ENCODE results near the gene CACNB2. TPM values are rescaled to one million over a fixed set of nuclear protein-coding genes. Genes with fewer than 3 reads are reported as not detected.
A peak's percentile ranks its signal among the peaks of the same experiment; 100 is the strongest.

Gene CACNB2
- total RNA-seq, result 8.4 TPM

DNA sequence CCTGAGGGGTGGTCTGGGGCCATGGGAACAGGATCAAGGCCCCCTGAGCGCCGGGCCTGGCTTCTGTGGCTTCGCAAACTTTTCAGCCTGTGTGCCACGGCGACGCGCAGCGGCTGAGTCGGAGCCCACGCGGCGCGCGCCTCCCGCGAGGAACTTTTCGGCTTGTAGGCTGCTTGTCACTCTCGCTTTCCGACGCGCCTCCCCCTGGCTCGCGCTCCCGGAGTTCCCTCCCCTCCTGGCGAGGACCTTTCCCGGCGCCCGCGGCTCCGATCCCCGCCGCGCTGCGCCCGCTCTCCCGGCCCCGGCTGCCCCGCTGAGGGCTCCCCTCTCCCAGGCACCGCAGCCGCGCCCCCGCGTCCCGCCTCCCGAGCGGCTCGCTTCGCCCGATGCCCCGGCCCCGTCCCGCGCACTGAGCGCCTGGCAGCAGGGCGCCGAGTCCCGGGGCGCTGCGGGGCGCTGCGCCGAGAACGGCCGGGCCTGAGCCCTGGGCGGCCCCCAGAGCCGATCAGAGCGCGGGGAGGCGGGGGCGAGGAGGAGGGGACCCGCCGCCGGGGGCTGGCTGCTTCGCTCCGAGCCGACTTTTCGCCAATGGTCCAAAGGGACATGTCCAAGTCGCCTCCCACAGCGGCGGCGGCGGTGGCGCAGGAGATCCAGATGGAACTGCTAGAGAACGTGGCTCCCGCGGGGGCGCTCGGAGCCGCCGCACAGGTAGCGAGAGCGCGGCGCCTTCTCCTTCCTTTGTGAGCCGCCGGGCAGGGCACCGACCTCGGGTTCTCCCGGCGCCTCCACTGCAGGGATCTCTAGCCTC is at the start of gene CACNB2:
TSS of gene CACNB2 (plus strand) at position 276 of the 808 bp plus-strand sequence.
- DNase-seq (ENCODE audit: low spot score), result peak; percentile 37

DNA sequence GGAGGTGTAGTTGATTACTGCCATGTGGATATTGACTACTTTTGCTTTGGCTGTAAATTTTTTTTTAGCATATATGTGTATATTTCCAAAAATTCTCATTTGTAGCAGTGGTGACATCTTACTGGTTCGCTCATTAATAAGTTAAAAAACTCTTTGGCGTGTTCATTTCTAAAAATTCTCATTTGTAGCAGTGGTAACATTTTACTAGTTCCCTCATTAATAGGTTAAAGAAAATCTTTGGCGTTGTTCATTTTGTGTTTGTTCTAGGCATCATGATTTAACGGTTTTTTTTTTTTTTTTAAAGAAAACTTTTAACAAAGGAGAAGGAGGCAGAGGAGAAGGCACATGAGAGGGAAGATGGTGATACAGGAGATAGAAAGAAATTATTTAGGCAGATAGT is 45.9 kb upstream of the CACNB2 start:
- no peak for DNase-seq (ENCODE audit: low spot score)

DNA sequence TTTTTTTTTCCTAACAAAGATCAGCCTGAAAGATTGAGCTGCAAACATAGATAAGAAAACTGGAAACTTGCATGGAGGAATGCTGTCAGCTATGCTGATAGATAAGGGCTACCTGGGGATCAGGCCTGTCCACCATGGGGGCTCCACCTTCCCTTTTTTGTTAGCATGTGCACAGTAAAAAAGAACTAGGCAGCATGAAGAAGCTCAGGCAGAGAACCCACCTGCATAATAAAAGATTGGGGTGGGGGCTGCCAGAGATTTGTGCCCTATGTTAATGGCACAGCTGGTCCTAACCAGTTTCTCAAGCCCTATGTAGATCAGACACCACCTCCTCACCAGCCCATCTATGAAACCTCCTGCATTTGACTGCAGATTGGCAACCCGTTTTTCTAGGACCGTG is 45.4 kb upstream of the CACNB2 start:
- DNase-seq (ENCODE audit: low spot score), result no peak

DNA sequence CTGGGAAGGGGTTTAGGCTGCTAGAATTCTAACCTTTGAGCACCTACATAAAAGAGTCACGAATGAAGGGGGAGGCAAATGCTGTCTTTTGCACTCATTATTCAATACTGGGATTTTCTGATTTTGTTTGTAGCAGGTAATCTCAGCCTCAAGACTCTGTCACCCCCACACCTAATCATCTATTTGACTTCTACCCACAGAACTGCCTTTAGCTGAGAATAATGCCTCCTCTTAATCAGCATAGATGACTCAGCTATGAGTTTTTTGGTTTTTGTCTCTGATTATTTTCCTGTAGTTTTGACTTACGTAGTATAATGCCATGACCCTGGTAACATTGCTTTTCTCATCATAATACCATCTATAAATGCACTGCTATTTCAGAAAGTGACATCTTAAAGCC is 42.7 kb upstream of the CACNB2 start:
- DNase-seq (ENCODE audit: low spot score), result no peak

DNA sequence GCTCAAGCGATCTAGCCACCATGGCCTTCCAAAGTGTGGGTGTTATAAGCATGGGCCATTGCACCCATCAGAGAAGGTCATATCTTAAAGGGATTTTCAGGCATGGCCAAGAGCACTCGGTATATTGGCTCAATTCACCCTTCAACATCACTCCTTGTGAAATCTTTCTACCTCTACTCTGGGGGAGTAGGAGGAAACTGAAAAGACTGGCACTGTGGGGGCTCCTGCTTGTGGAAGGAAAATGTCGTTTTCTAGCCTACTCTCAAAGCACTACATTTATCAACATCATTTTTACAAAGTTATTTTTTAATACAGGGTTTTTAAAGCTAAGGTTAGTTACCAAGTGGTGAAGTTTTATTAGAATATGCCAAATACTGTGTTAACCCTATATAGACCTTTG is 42.0 kb upstream of the CACNB2 start:
- no peak for DNase-seq (ENCODE audit: low spot score)

DNA sequence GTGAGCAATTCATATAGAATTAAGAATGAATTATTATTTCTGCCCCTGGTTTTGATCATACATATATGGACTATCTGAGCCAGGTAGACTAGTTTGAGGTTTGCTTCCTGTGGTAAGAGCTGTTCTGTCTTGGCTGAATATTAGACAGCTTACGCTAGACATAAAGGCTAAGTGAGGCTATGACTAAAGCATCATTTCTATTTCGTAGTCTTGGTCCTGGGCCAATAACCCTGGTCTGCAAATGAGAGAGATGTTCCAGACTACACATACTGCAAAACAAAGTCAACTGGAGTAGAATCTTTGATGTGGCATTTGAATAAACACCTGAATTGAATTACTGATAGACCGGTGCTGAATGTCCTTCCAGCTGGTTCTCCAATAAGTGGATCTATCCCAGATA is 40.8 kb upstream of the CACNB2 start:
- DNase-seq (ENCODE audit: low spot score), result no peak

DNA sequence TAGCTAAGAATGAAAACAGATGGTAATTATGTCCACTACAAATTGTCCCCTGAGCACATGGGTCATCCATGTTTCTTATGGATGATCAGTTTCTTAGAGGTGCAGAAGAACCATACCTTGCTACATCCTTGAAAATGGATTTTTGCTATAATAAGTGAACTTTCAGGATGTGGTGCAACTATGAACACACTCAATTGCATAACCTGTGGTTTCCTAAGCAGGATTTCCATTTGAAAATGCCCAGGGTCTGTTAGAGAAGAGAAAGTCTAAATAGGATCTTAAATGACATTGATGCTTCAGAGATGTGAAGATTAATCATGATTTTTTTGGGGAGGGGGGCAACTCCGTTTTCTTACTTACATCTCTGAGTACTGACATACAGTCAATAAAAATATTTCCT is 39.6 kb upstream of the CACNB2 start:
- no peak for DNase-seq (ENCODE audit: low spot score)

DNA sequence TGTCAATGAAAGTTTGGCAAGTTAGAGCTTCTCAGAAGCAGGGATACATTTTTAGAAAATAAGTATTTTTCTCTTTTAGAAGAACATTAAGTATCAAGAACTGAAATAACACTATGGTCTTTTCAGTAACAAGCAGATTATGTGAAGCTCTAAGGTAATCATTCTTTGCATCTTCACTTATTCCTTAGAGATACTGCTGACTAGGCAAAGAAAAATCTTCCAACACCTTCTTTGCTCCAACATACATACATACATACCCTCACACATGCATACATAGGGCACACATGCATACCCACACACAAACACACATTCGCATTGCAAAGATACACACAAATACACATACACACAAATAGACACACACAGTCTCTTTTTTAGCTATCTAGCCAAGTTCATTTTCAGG is 37.8 kb upstream of the CACNB2 start:
- no peak for DNase-seq (ENCODE audit: low spot score)

DNA sequence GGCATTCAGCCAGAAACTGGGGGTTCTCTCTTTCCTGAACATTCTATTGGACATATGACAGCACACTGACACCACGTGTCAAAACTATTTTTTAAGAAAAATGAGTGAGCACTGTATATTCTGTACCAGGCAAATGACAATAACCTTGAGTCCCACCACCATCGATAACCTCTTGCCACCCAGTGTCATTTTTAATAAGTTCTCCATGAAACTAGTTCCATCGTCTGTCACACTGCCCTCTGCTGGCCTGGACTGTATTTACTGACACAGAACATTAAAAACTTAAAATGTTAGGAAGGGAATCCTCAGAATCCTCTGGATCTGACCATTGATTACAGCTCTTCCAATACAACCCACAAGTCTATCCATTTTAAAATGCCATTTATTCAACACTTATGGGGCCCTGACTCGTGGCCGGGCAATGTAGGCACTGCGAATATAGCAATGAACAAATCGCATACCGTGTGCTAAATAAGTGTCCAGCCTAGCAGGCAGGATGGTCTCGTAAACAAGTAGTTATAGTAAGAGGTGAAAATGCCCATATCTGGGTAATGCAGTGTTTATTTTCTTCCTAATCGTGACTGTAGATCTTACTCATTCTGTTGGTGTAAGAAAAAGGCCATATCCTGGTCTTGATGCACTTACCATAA is 35.9 kb upstream of the CACNB2 start:
- peak; percentile 20 for DNase-seq (ENCODE audit: low spot score)

DNA sequence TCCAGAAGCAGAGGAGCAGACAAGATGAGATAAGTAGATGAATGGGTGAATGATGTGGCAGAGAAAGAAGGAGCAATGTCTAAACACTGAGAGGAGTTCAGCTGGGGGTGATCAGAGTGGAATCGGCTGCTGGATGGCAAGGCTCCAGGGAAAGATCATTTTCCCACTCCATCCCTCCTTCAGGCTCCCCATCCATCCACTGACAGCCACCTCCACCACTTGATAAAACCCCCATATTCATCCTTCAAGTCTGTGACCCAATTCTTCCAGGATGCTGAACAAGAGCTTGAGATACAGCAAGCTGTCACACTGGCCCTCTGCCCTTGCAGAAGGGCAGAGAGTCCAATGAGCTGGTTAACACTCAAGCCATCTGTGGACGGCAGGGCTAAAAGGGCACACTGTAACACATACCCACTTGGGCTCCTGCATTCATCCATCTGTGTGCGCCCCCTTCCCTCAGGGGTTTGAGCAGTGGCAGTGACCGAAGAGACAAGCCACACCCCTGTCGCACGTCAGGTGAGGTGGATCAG is 30.8 kb upstream of the CACNB2 start:
- no peak for DNase-seq (ENCODE audit: low spot score)

DNA sequence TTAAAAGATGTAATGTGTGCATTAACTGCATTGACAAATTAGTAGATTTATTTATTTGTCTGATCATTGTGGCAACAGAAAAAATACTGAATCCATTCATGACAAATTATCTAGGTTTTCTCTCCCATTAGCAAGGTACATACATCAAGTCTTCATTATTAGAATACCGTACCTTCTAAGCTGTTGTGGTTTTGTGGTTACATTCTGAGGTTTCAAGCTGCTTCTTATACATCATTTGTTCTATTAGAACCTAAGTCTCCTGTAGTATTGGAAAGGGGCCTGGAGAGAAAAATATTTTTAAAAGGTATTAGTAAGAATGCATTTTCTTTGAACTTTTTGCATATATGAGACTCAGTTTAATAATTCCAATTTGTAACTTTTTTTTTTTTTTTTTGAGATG is 26.3 kb upstream of the CACNB2 start:
- no peak for DNase-seq (ENCODE audit: low spot score)

DNA sequence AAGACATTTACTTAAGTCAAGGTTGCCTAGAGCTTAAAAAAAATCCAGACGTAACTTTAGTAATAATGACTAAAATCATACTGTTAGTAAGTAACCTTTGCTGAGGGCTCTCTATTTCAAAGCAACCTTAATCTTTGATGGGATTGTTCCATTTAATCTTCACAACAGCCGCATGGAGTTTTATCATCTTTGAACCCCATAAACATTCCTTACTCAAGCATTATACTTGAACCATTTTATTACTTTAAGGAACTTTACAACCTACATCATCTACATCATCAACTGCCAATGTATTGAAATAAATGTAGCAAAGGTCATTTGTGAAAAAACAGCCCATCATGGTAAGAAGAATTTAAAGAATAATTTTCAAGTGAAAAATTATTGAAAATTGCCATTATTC is 22.9 kb upstream of the CACNB2 start:
- no peak for DNase-seq (ENCODE audit: low spot score)

DNA sequence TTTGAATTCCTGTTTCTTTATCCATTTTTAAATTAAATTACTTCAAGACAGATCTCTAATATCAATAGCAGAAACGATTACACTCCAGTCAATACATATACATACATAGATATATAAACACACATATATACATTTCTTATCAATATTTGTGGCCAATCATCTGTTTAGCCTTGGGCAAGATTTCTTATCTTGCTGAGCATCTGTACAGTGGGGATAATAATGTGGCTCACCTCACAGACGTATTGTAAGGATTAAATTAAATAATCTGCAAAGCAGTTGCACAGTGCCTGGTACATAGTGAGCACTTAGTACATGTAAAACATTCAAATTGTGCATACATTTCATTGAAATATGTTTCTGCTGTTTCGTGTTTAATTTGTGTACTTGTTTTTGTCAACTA is 17.5 kb upstream of the CACNB2 start:
- no peak for DNase-seq (ENCODE audit: low spot score)

DNA sequence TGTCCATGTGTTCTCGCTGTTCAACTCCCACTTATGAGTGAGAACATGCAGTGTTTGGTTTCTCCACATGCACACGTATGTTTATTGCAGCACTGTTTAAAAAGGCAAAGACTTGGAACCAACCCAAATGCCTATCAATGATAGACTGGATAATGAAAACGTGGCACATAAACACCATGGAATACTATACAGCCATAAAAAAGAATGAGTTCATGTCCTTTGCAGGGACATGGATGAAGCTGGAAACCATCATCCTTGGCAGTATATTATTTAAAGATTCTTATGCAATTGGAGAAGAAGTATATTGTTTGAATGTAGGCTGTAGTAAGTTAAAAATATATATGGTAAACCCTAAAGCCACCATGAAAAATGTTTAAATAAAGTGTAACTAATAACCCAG is 7.2 kb upstream of the CACNB2 start:
- no peak for DNase-seq (ENCODE audit: low spot score)

DNA sequence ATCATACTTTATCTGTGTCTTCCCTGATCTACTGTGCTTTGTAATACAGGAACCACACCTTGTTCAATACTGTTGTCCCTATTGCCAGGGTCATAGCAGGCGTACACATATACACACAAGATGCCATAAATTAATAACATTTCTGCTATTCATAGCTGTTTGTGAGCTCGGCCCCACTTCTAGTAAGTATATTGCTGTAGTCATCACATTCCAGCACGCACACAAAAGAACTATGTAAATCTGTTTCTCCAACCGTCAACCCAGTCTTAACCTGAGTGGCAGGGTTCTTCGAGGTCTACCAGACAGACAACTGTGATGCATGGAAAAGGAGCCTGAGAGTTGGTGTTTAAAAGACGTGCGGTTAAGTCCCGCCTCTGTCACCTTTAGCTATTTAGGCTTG is 5.7 kb upstream of the CACNB2 start:
- no peak for DNase-seq (ENCODE audit: low spot score)

DNA sequence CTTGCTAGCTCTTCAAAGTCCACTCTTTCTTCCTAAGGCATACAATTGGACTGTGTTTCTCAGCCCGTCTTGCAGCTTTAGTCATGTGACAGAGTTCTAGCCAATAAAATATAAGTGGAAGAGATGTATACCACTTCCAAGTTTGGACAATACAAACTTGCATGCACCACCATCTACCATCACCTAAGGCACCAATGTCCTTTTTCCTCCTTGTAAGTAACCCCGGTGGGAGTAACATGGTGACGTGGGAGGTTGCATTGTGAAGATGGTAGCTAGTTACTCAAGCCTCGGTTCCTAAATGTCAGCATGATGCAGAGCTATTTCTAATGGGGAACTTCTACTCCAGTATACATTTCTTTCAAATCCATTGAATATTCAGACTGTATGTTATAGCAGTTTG is 5.3 kb upstream of the CACNB2 start:
- DNase-seq (ENCODE audit: low spot score), result no peak

DNA sequence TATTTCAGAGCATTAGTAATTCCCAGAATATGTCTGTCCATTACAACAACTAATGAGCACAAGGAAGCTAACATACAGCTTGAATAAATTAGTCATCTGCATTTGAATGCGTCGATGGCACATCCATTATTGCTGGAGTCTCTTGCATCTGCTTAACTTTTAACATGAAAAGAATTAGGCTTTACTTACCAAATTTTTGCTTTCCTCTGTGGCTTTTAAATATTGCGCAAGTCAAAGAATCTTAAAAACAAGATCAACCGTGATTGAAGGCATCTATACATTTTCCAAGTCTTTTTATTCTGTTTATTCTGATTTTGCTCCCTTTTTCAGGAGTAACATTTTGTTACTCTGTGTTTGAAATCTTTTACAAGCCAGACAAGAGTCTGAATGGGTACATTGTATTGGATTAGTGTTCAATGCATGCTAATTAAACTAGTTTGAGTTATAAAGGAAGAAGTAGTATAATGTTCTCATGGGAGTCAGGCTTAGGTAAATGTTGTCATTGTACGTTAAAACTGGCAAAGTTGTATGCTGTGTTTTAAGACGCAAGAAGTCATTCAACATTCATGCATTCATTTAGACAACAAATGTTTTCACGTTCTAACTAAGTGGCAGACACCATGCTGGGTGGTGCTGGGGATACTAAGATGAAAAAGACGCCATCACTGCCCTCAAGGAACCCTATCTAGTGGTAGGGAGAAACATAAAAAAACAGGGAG is 4.0 kb upstream of the CACNB2 start:
- no peak for DNase-seq (ENCODE audit: low spot score)

DNA sequence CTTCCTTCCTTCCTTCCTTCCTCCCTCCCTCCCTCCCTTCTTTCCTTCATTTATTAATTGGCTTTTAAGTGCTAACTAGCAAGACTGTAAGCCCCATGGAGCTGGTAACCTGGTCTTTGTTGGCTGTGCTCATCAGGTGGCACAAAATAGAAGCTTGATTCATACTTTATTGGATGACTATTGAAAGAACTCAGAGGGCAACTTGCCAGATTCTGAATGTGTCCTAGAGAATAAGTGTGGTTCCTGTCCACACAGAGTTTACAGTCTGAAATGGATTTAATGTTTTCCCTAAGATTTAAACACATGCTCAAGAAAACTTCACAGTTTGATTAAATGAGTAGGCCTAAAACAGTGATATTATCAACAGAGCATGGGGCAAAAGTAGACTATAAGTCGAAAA is 3.1 kb upstream of the CACNB2 start:
- no peak for DNase-seq (ENCODE audit: low spot score)

DNA sequence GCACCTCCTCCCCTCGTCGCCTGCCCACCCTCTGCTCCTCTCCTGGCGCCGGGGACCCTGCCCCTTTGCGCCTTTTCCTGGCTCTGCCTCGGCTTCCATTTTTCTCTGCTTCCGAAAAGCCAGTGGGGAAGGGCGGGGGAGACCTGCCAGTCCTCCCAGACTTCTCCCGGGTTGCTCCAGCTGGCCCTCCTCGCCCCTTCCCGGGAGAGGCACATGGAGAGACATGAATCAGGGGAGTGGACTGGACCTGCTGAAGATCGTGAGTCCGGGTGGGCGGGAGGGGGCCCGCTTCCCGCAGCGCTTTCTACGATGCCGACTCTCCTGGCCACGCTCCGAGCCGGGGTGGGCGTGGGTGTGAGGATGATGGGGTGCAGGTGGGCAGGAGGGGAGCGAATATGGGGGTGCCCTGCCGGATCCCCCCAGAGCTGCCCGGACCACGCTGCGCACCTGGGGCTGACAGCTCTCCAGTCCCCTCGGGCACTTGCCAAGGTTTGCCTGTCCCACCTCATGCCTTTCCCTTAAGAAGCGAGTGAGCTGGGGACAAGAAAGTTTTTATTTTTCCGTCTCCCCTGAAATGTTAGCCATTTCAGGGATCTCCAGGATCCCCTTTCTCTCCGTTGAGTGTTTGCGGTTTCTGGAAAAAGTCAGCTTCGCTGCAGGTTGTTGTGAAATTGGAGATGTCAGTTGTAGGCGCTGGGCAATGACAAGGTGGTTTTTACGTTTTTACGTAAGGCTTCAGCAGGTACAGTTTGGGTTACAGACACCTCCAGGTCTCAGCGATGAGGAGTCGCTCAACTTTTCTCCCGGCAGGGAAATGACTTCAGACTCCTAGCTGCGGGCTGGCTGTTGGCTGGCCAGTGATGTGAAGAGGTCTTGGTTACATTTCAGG is 977 bp downstream of the CACNB2 start:
- DNase-seq (ENCODE audit: low spot score), result no peak

DNA sequence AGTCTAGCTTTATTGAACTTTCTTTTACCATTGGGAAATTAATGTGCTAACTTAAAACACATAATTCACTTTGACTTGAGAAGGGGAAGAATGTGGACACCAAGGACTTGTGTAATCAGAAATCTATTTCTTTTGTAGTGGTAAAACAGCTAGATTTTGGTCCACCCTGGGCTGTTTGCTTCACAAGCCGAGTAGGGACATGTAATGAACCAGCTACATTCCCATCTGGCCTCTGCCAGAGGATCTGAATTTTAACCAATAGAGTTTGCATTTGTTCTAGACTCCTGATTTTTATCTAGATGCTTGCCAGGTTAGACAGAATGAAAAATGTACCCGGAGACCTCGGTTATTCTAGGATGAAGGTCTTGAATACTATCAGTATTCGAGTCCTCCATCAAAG is 1.9 kb downstream of the CACNB2 start:
- DNase-seq (ENCODE audit: low spot score), result no peak

DNA sequence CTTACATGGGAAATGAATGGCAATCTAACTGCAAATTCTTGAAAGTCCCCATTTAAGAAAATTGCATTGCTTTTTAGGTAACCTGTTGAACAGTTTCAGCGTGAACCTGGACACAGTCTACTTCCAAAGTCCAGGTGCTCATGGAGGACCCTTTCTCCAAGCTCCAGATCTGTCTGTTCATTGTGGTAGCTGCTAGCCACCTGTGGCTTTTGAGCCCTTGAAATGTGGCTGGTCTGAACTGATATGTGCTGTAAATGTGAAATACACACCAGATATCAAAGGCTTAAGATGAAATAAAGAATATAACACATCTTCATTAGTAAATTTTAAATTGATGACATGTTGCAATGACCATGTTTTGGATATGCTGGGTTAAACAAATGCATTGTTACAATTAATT is 4.2 kb downstream of the CACNB2 start:
- DNase-seq (ENCODE audit: low spot score), result no peak

DNA sequence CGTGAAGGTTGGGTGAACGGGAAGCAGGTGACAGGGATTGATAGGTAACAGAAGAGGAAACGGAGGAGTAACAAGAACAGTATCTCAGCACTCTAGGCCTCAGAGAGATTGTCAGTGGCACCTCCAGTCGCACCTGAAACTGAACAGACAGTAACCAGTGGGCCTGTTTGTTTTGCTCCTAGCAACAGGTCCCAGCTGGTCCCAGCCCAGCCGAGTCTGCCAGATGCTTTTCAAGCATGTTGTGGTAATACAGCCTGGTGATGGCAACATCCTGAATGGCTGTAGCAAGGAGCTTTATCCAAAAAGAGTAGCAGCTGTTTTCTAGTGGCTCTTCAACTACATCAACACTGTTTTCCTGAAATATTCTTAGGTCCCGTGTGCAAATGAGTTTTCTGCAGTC is 4.7 kb downstream of the CACNB2 start:
- DNase-seq (ENCODE audit: low spot score), result peak; percentile 18

Data from mucosa of gallbladder (tissue), 1 donor.